HL-60 (cell line): ENCODE results near the gene RIPK3.

Experiments used
- DNase-seq, 2 experiments: peaks; one replicate each; pipeline ENCODE4 v3.0.0-alpha.2; 2010 to 2020; ENCODE audit warnings: low read depth in 1 of 2, low spot score in 1 of 2
- H3K27ac ChIP-seq: fragments of 250-450 bp; sonication (Bioruptor Pico); replicated peaks from 2 replicates; pipeline ENCODE4 v1.5.1; 2020; ENCODE audit warnings: mild to moderate bottlenecking, moderate library complexity
- H3K27me3 ChIP-seq: fragments of 250-450 bp; sonication (Bioruptor Pico); 2 replicates; pipeline ENCODE4 v1.5.1; 2021; ENCODE audit warnings: mild to moderate bottlenecking, moderate library complexity; ENCODE audit not compliant: insufficient read depth, poor library complexity, severe bottlenecking
- H3K4me3 ChIP-seq: replicated peaks from 2 replicates; pipeline ENCODE4 v1.5.1; 2011; ENCODE audit warnings: mild to moderate bottlenecking, control low read depth, low read length; ENCODE audit not compliant: insufficient read depth
- CTCF ChIP-seq: IDR thresholded peaks from one replicate; pipeline ENCODE4 v1.5.1; 2011; ENCODE audit warnings: low read length, control low read depth, inconsistent platforms; ENCODE audit not compliant: insufficient read depth
- GABPA ChIP-seq: IDR thresholded peaks from 2 replicates; pipeline ENCODE4 v1.6.1; 2012; ENCODE audit warnings: low read depth
- POLR2AphosphoS5 ChIP-seq: IDR thresholded peaks from 2 replicates; pipeline ENCODE4 v1.6.1; 2012; ENCODE audit warnings: low read depth
- SPI1 ChIP-seq: IDR thresholded peaks from 2 replicates; pipeline ENCODE4 v1.6.1; 2012; ENCODE audit warnings: low read depth, mild to moderate bottlenecking, borderline replicate concordance
- TF ChIP-seq, protein P1 (sequence below): IDR thresholded peaks from 2 replicates; pipeline ENCODE4 v1.6.1; 2012; ENCODE audit warnings: low read depth; ENCODE audit not compliant: insufficient replicate concordance

The RIPK3 gene

GRCh38 chr14:24325041-24325530 is 14.7 kb downstream of the RIPK3 start:
- Histone ChIP-seq H3K27ac (no peak overlapping the region), H3K27me3 (no peaks in the 10 kb centered on the region), H3K4me3 (no peak overlapping the region)
- TF ChIP-seq CTCF (no peak), POLR2AphosphoS5 (no peak), SPI1 (no peak), GABPA (no peak)
- TF ChIP-seq, protein P1, sequence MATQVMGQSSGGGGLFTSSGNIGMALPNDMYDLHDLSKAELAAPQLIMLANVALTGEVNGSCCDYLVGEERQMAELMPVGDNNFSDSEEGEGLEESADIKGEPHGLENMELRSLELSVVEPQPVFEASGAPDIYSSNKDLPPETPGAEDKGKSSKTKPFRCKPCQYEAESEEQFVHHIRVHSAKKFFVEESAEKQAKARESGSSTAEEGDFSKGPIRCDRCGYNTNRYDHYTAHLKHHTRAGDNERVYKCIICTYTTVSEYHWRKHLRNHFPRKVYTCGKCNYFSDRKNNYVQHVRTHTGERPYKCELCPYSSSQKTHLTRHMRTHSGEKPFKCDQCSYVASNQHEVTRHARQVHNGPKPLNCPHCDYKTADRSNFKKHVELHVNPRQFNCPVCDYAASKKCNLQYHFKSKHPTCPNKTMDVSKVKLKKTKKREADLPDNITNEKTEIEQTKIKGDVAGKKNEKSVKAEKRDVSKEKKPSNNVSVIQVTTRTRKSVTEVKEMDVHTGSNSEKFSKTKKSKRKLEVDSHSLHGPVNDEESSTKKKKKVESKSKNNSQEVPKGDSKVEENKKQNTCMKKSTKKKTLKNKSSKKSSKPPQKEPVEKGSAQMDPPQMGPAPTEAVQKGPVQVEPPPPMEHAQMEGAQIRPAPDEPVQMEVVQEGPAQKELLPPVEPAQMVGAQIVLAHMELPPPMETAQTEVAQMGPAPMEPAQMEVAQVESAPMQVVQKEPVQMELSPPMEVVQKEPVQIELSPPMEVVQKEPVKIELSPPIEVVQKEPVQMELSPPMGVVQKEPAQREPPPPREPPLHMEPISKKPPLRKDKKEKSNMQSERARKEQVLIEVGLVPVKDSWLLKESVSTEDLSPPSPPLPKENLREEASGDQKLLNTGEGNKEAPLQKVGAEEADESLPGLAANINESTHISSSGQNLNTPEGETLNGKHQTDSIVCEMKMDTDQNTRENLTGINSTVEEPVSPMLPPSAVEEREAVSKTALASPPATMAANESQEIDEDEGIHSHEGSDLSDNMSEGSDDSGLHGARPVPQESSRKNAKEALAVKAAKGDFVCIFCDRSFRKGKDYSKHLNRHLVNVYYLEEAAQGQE, result no peak
- DNase-seq, result no peak

DNA sequence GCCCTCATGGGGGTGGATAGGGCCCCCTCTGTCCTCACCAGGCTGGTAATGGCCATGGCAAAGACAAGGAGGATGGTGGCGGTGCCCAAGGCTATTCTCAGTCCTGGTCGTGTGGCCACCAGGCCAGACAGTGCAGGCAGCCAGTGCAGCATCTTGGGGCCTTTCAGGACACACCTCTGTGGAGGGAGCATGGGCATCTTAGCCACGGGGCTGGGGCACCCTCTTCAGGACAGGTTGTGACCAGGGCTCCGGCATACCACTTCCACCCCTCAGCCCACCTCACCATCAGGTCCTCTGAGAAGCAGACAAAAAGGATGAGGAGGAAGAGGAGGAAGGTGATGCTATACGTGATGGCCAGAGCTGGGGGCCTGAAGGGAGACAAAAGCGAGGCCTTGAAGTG is 15.8 kb downstream of the RIPK3 start:
- no peak overlapping the region for H3K27ac ChIP-seq
- H3K4me3 ChIP-seq, result no peak overlapping the region
- DNase-seq, result no peak
- TF ChIP-seq GABPA (no peak), CTCF (no peak), POLR2AphosphoS5 (no peak), SPI1 (no peak)
- TF ChIP-seq, protein P1, result no peak
- no peaks in the 10 kb centered on the region for H3K27me3 ChIP-seq

DNA sequence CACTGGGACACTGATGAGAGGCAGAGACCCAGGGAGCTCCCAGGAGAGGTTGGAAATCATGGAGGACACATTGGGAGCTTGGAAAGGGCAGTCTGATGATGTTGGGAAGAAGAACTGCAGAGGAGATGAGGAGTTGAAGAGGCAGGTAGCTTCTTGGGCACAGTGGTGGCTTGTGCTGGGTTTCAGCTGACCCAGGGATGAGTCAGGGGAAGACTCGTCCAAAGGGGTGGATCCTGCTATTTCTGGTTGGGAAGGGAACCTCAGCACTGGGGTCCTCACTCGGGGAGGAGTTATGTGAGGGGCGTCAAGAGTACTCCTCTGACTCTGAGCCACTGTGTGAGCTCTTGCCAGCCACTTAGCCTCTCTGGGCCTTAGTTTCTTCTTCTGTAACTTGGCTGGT is 16.4 kb downstream of the RIPK3 start:
- TF ChIP-seq POLR2AphosphoS5, result no peak
- TF ChIP-seq CTCF, result no peak
- no peak for TF ChIP-seq GABPA
- TF ChIP-seq SPI1, result no peak
- Histone ChIP-seq H3K27me3 (no peaks in the 10 kb centered on the region), H3K27ac (no peak overlapping the region), H3K4me3 (no peak overlapping the region)
- no peak for DNase-seq

GRCh38 chr14:24322672-24323071 is 17.1 kb downstream of the RIPK3 start:
- no peak for DNase-seq
- Histone ChIP-seq H3K27me3 (no peaks in the 10 kb centered on the region), H3K4me3 (no peak overlapping the region), H3K27ac (no peak overlapping the region)
- TF ChIP-seq, protein P1, result no peak
- TF ChIP-seq CTCF, result no peak
- no peak for TF ChIP-seq SPI1
- TF ChIP-seq POLR2AphosphoS5, result no peak
- no peak for TF ChIP-seq GABPA
